Amniotic epithelial cell (primary cell): ENCODE data around the gene ZNF254.
"Not testable (repeated sequence)": the region's sequence is repeated elsewhere in the genome, so short reads cannot be mapped to it uniquely, and the experiment has no call there.

ENCODE experiments used
- DNase-seq: peaks from one replicate; pipeline ENCODE4 v3.0.0-alpha.2; 2010; ENCODE audit warnings: low read depth

The ZNF254 gene

DNA sequence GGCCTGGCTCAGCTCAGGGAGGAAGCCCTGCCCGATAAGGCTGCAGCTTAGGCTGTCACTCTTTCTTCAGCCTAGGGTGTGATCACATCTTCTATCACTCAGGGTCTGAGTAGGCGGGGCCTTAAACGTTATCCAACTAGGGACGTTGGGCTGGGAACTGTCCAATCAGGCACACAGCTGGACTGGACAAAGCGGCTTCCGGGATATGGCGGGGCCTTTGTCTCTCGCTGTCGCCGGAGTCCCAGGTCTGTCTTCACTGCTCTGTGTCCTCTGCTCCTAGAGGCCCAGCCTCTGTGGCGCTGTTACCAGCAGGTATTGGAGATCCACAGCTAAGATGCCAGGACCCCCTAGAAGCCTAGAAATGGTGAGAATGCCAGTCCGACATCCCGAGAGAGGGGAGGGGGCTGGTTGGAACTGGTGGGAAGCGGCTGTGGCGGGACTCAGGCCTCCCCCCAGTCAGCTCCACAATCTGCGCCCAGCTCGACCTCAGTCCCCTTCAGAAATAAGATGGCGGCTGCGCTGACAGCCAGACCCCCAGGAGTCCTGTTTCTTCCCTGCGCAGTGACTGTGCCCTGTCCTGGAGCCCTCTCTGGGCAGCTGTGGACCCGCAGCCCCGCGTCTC is at the start of gene ZNF254:
ZNF254 (plus strand) TSS at position 214 of the 622 bp plus-strand sequence; CDS start at position 335, 121 bp downstream.
- DNase-seq, result peak; percentile 97

- DNase-seq, result peak; percentile 66
Measured at GRCh38 chr19:24040621-24041020, 46.4 kb upstream of the ZNF254 start.

DNA sequence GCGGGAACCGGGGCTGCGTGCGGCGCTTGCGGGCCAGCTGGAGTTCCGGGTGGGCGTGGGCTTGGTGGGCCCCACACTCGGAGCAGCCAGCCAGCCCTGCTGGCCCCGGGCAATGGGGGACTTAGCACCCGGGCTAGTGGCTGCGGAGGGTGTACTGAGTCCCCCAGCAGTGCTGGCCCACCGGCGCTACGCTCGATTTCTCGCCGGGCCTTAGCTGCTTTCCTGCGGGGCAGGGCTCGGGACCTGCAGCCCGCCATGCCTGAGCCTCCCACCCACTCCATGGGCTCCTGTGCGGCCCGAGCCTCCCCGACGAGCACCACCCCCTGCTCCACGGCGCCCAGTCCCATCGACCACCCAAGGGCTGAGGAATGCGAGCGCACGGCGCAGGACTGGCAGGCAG is 45.7 kb upstream of the ZNF254 start:
- DNase-seq, result not testable (repeated sequence)

DNA sequence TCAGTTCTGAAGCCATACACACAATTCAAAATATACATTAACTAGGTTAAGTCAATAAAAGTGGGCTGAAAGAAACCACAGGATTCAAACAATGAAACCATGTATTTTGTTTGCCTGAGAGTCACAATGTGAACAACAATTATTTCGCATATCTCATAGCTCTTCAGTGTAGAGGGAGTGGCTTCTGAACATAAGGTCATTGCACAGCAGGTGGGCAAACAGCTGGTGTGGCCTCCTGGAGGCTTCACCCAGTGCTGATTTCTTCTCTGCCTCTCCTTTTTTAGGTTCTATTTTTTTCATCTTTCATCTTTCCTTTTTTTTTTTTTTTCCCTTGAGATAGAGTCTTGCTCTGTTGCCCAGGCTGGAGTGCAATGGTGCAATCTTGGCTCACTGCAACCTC is 40.4 kb upstream of the ZNF254 start:
- no peak for DNase-seq

DNA sequence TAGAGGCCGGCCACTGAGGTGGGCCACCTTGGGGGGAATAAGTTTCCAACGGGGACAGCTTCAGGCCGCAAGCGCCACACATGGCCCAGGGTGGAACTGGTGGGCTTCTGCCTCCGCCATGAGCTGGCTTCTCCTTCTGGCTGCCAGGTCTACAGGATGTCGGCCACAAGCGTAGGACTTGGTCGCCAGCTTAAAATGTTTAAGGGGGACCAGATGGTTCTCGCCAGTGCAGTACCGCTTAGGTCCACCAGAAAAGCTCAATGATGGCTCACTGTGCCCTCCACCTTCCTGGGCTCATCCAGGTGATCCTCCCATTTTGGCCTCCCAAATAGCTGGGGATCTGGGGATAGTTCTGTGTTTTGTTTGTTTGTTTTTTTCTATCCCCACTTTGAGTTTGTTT is 38.7 kb upstream of the ZNF254 start:
- no peak for DNase-seq

- DNase-seq, result no peak
Measured at GRCh38 chr19:24049537-24049936, 37.5 kb upstream of the ZNF254 start.

GRCh38 chr19:24051516-24051915 is 35.5 kb upstream of the ZNF254 start:
- no peak for DNase-seq

DNA sequence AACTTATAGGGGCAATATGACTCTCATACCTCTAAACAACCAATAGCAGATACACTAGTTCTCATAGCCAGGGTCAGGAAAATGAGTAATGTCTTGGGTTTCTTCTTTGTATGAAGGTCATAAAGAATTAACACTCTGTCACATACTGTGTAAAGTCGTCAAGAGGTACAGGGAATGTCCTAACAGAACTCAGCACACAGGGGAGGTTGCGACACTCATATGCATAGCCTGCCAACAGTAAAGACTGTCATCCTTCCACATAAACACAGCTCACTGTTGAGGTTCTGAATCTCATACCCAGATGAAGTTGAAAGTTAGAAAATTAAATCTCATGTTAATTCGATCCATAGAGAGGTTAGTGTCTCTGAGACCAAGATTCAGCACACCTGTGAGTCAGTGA is 34.2 kb upstream of the ZNF254 start:
- DNase-seq, result no peak

DNA sequence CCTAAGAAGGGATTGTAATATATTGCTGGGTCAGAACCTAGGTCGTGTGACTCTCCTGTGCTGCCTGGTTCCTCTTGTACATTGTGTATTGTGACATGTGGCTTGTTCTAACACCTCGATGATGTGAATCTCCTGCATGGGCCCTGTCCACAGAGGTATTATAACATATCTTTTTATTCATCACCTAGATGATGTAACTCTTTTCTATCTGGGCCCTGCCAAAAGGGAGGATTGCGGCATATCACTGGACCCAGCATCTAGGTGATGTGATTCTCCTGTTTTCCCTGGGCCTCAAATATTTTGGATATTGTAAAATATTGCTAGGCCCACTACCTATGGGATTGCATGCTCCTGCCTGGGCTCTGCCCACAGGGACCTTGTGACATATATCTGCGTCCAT is 33.4 kb upstream of the ZNF254 start:
- DNase-seq, result no peak

GRCh38 chr19:24054044-24054935 is 32.7 kb upstream of the ZNF254 start:
- DNase-seq, result peak; percentile 61

GRCh38 chr19:24055548-24055947 is 31.4 kb upstream of the ZNF254 start:
- DNase-seq, result no peak

DNA sequence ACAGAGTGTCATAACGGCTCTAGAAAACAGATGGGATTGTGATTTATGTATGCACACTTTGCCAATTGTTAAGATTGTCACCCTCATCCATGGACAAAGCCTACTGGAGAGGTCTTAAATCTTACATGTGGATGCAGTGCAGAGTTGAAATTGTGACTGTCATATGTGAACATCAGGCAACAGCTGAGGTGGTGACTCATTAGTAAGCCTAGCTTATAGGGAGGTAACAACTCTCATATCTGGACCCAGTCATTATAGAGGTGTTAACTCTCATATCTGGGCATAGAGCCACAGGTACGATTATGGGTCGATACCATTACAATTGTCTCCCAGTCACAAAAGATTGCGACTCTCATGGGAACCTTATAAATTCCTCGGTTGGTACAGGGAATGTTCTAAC is 29.8 kb upstream of the ZNF254 start:
- no peak for DNase-seq

DNA sequence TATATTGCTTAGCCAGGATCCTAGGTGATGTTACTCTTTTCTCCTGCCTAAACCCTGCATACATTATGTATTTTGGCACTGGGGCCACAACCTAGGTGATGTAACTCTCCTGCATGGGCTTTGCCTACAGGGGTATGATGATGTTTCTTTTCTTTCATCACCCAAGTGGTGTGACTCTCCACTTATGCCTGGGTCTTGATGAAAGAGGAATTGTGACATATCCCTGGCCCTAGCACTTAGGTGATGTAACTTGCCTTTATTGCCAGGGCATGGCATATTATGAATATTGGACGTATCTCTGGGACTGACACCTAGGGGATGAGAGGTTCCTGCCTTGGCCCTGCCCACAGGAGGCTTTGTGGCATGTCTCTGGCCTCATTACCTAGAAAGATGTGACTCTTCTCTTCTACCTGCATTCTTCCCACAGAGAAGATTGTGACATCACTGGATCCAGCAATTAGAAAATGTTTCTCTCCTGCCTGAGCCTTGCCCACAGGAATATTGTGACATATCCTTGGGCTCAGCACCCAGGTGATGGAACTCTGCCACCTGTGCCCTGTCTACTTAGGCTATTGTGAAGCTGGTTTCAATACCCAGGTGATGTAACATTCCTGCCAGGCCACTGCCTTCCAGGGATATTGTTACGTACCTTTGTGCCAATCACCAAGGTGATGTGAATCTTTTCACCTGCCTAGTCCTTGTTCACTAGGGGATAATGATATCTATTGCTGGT is 27.3 kb upstream of the ZNF254 start:
- DNase-seq, result no peak

DNA sequence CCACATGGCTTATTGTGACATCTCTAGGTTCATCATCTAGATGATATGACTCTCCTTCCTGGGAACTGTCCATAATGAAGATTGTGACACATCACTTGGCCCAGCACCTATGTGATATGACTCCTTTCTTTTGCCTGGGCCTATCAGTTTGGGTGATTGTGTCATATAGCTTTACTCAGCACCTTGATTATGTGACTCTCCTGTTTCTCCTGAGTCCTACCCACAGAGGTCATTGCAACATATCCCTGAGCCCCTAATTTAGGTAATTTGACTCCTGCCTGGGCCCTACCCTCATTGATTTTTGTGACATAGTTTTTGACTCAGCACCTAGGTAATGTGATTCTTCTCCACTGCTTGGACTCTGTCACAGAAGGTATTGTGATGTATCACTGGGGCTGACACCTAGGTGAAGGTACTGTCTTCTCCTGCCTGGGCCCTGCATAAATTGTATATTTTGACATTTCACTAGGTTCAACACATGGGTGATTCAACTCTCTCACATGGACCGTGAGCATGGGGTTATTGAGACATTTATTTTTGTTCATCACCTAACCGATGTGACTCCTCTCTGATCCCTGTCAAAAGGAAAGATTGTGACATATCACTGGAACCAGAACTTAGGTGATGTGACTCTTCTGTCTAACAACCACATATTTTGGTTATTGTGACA is 26.2 kb upstream of the ZNF254 start:
- no peak for DNase-seq

- no peak for DNase-seq
Measured at GRCh38 chr19:24062190-24062589, 24.8 kb upstream of the ZNF254 start.

- no peak for DNase-seq
Measured at GRCh38 chr19:24063295-24063694, 23.7 kb upstream of the ZNF254 start.

DNA sequence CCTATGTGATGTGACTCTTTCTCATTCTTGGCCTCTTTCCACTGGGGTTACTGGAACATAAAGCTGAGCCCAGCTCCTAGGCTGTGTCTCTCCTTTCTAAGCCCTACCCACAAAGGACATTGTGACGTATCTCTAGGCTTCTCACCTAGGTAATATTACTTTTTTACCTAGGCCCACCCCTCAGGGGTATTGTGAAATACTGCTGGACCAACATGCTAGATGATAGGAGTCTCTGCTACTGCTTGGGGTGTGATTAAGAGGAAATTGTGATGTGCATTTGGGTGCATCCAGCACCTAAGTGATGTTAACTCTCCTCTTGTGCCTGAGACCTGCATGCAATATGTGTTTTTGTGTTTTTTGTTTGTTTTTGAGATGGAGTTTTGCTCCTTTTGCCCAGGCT is 22.8 kb upstream of the ZNF254 start:
- no peak for DNase-seq

- DNase-seq, result no peak
Measured at GRCh38 chr19:24065243-24065642, 21.7 kb upstream of the ZNF254 start.

- DNase-seq, result no peak
Measured at GRCh38 chr19:24065865-24066604, 21.0 kb upstream of the ZNF254 start.

DNA sequence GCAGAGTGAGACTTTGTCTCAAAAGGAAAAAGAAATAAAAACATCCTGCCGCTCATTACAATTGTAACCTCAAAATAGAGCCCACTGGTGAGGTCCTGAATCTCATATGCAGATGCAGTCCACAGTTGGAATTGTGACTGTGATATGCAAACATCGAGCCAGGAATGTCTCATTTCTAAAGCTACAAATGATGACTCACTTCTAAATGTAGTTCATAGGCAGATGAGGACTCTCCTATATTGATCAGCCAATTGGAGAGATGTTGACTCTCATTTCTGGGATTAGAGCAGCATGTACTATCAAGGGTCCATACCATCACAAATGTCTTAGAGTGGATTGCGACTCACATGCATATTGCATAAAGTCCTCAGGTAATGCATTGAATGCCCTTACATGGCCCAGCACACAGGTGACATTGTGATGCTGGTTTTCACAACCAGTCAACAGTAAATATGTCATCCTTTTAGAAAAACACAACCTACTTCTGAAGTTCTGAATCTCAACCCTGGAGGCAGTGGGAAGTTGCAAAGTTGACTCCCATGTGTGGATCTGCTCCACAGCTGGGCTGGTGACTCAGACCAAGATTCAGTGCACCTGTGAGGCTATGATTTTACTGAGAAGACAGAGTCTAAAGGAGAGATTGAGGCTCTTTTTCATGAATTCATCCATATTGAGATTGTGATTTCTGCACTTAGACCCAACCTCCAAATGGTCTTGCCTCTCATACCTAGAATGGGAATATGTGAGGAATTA is 16.9 kb upstream of the ZNF254 start:
- no peak for DNase-seq

DNA sequence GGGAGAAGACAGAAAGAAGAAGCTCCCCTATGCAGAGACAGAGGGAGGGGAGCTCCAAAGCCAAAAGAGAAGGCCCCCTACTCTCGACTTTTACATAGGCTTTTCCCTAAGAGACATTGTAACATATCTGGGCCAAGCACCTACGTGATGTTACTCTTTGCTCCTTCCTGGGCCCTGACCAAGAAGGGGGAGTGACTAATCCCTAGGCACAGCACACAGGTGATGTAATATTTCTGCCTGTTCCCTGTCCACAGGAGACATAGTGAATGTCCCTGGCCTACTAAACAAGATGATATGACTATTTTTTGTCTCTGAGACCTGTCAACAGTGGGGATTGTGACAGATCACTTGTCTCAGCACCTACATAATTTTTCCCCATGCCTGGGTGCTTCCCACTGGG is 15.9 kb upstream of the ZNF254 start:
- DNase-seq, result no peak
